HUDEP-2 (cell line): ENCODE measurements around the gene CRACDL.

Experiments
- DNase-seq, 76 experiments: peaks; one replicate each; lab custom pipeline; 2025; ENCODE audit not compliant: unreplicated experiment in 76 of 76; lab: John Stamatoyannopoulos, UW

The CRACDL gene

GRCh38 chr2:98935777-98936352 lies at the start of gene CRACDL:
CRACDL (minus strand) TSS chr2:98936225; CDS start chr2:98846800, 89,425 bp downstream.
- no peak for DNase-seq

- DNase-seq = no peak
These were observed 39.6 kb upstream of the CRACDL start for GRCh38 chr2:98975611-98976010.

- no peak for DNase-seq
These were observed 36.6 kb upstream of the CRACDL start for GRCh38 chr2:98972582-98973167.

- DNase-seq = no peak
These were observed 23.9 kb upstream of the CRACDL start for GRCh38 chr2:98959810-98960507.

- DNase-seq = no peak
These were observed 16.9 kb upstream of the CRACDL start for GRCh38 chr2:98952966-98953365.

GRCh38 chr2:98948956-98949739 lies 13.1 kb upstream of the CRACDL start:
- no peak for DNase-seq

- DNase-seq = no peak
These were observed 11.5 kb upstream of the CRACDL start for GRCh38 chr2:98947554-98947953.

GRCh38 chr2:98946855-98947254 lies 10.8 kb upstream of the CRACDL start:
- no peak for DNase-seq

GRCh38 chr2:98944775-98945174 lies 8.8 kb upstream of the CRACDL start:
- DNase-seq = no peak

GRCh38 chr2:98940102-98940501 lies 4.1 kb upstream of the CRACDL start:
- DNase-seq = no peak

GRCh38 chr2:98937906-98938305 lies 1.9 kb upstream of the CRACDL start:
- DNase-seq = no peak

GRCh38 chr2:98936353-98937351 lies 627 bp upstream of the CRACDL start:
- DNase-seq = no peak

- no peak for DNase-seq
These were observed 784 bp downstream of the CRACDL start for GRCh38 chr2:98935111-98935770.

- no peak for DNase-seq
These were observed 3.2 kb downstream of the CRACDL start for GRCh38 chr2:98932778-98933343.

- no peak for DNase-seq
These were observed 3.9 kb downstream of the CRACDL start for GRCh38 chr2:98932164-98932563.

GRCh38 chr2:98931596-98931995 lies 4.4 kb downstream of the CRACDL start:
- DNase-seq = no peak

- DNase-seq = no peak
These were observed 6.1 kb downstream of the CRACDL start for GRCh38 chr2:98929920-98930319.

GRCh38 chr2:98928242-98928641 lies 7.8 kb downstream of the CRACDL start:
- no peak for DNase-seq

- no peak for DNase-seq
These were observed 9.0 kb downstream of the CRACDL start for GRCh38 chr2:98927027-98927426.
